Cerebellar nuclear complex (tissue), 1 donor: ENCODE measurements around the gene CFAP119.
A peak's percentile ranks its signal among the peaks of the same experiment; 100 is the strongest.

Experiments
- DNase-seq, 2 experiments: peaks; one replicate each; lab custom pipeline; 2025; lab: John Stamatoyannopoulos, UW

The CFAP119 gene

DNA sequence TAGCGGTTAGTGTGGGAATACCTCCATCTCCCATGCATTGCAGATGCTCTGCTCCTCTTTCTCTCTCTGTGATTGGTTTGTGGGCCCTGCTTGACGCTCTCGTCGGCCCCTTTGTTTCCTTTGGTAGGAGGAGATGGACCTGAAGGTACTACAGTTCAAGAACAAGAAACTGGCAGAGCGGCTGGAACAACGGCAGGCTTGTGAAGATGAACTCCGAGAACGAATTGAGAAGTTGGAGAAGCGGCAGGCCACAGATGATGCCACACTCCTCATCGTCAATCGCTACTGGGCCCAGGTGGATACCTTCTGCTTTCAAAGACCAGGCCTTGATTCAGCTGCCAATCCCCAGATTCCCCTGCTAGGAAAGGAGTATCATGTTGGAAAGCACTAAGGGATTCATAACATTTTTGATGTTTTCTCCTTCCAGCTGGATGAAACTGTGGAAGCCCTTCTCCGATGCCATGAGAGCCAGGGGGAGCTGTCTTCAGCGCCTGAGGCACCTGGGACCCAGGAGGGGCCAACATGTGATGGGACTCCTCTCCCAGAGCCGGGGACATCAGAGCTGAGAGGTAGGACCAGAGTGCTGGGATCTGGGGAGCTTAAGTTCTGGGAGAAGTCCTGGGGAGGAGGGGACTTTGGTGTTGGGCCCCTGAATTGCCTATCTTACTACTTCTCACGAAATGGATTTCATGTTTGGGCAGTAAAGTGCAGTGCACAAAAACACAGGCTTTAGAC, 1.3 kb upstream of the CFAP119 start:
- DNase-seq = no peak

DNA sequence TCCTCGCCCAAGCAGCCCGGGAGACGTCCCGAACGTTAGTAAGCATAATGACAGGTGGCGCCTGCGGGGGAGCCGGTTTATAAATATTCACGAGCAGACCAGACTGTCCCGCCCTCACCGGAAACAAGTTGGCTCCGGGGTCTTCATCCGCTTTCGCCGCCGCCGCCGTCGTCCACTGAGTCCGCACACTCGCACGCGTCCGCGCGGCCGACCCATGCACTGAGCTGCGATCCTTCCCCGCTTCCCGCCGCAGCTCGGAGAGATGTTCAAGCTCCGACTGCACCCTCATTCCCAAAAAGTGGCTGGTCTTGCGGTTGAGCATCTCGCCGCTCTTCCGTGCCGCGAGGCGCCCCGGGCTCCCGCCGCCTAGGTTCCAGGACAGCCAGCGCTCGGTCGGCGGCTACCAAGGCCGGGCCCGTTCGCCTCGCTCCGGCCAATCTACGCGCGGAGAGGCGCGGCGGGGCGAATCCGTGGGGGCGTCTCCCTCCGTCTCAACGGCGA, 385 bp downstream of the CFAP119 start:
- no peak for DNase-seq

DNA sequence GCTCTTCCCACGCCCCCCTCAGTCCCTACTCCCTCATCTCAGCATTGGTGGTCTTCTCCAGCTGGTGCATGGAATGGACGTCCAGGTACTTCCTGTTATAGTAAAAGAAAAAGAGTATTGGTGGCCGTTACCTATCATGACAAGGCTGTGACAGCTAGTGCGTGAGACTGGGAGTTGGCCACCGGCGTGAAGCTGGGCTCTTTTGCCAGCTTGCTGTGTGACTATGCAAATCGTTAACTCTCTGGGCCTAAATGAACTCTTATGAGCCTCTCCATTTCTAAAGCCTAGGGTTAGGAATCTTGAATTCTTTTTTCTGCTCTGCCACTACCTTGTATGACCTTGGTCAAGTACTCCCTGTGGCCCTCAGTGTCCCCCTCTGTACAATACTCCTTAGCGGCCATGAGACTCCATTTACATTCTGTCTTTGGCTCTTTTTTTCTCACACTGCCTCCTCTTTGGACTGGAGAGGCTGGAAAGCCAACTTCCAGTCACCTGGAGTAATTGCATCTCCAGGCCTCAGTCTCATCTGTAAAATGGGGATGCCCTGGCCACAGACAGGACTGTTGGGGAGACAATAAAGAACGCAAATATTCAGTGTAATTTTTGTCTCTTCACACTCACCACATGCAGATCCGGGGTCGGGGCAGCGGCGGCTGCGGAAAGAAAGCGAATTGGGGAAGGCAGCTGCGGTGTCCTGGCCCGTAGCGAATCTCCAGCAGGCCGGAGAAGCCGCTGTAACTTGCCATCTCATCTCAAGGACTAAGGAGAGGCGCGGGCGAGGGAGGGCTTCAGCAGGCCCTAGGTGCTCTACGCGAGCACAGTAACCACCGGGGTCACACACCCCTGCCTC, 1.1 kb downstream of the CFAP119 start:
- no peak for DNase-seq

DNA sequence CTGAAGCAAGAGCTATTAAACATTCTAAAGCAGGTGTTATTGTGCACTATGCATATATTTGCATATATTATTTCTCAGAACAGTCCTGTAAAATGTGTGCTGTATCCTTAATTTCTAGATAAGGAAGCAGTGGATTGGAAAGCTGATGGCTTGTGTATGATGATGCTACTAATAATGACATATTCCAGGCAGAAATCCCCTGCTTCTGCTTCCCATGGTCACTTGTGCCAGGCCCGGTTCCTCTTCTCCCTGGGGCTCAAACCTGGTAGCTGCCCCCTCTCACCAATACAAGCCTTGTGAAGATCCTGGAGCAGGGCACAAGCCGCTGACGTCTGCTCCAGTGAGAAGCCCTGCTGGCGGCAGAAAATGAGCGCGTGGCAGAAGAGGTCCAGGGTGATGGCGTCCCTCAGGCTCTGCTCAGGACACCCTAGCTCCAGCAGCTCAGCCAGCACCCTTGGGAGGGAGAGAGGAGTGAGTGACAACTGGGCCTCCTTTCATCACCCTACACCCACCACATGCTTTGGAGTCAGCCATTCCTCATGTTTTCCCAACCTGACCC, 1.8 kb downstream of the CFAP119 start:
- no peak for DNase-seq

DNA sequence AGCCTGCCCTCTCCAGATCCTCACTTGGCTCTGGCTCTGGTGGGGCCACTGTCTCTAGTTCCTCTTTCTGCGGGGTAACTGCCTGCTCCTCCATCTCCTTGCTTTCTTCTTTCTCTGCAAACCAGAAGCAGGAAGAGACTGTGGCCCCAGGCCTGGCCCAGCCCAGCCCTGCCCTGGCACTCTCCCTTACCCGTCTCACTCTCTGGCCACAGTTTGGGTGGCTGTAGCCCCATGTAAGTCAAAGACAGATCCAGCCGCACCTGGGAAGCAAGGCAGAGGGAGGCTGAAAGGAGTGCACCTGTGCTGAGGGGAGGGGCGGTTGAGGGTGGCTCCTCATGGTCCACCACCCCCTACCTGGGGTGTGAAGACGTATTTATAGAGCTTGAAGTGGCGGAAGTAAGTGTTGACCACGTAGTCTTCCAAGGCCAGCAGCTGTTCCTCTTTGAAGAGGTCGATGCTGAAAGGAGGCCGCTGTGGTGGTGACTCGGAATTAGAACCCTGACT, 2.8 kb downstream of the CFAP119 start:
- no peak for DNase-seq

DNA sequence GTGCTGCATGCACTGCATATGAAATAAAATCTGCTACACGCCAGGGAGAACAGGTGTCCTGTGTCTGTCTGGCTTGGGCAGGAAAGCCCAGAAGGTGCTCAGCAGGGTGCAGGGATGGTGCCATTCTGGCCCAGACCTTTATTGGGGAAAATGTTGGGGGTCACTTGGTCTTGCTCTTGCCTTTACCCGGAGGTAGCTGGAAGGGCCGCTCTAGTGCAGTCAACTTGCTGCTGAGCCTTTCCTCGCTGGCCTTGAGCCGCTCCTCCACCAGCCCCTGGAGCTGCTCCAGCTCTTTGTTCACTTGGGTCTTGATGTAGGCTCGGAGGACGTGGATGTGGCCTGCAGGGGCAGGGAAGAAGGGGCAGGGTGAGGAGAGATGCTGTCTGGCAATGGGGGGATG, 4.5 kb downstream of the CFAP119 start:
- peak in 1 of 2 experiments; percentile 17 for DNase-seq

DNA sequence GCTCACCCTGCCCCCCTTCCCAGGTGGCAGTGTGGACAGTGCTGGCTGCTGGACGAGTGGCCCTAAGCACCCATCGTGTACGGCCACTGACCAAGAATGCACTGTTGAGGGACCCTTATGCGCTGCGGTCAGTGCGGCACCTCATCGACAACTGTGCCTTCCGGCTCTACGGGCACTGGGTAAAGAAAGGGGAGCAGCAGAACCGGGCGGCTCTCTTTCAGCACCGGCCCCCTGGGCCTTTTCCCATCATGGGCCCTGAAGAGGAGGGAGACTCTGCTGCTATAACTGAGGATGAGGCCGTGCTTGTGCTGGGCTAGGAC, 5.1 kb downstream of the CFAP119 start:
- no peak for DNase-seq

DNA sequence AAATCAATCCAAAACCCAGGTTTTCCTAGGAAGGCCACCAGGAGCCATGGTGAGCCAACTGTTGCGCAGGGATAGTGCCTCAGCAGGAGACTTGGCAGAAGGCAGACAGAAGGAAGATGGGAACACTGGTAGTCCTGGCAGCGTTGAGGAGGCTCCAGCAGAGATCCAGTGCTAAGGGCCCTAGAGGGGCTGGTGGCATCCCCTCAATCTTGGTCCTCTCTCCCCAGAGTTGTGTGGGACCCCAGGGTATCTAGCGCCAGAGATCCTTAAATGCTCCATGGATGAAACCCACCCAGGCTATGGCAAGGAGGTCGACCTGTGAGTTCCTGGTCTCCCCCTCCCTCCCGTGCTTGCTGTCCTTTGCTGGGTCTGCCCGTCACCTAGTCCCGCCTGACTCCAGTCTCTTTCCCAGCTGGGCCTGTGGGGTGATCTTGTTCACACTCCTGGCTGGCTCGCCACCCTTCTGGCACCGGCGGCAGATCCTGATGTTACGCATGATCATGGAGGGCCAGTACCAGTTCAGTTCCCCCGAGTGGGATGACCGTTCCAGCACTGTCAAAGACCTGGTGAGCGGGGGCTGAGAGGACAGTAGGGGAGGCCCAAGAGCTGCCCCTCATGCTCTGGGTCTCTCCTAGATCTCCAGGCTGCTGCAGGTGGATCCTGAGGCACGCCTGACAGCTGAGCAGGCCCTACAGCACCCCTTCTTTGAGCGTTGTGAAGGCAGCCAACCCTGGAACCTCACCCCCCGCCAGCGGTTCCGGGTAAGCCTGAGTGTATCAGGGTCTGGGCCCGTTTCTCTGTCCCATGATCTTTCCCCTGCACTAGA, 5.7 kb downstream of the CFAP119 start:
- no peak for DNase-seq

DNA sequence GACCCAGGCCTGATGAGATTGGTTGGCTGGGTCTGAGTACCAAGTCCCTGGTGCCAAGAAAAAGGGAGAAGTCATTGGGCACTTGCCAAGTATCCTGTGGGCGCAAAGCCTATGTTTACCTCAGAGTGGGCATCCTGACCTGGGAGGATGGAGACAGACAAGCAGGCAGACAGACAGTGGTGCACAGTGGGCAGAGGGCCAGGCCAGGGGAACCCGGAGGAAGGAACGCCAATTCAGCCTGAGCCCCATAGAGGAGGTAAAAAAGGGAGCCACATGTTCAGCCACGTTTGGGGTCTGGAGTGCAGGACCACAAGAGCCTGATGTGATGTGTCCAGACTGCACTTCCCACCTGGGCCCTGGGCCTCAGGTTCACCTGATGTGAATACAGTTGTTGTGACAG, 8.3 kb downstream of the CFAP119 start:
- DNase-seq = no peak

DNA sequence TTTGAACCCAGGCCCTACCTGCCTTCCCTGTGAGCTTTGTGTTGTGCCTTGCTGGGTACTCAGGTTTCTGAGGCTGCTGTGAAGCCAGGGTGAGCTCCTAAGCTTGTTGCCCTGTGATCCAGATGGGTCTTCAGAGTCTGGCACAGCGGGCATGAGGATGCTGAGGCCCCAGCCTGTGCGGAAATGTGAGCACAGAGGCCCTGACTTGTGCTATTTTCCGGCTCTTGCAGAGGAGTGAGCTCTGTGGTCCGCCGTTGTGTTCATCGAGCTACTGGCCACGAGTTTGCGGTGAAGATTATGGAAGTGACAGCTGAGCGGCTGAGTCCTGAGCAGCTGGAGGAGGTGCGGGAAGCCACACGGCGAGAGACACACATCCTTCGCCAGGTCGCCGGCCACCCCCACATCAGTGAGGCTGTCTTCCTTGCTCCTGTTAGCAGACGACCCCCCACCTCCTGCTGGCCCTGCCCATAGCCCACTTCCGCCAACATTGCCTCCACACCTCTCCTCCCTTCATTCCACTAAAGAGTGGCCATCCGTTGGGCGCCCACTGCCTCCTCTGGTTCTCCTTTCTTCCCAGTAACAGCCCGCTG, 10.9 kb downstream of the CFAP119 start:
- no peak for DNase-seq

DNA sequence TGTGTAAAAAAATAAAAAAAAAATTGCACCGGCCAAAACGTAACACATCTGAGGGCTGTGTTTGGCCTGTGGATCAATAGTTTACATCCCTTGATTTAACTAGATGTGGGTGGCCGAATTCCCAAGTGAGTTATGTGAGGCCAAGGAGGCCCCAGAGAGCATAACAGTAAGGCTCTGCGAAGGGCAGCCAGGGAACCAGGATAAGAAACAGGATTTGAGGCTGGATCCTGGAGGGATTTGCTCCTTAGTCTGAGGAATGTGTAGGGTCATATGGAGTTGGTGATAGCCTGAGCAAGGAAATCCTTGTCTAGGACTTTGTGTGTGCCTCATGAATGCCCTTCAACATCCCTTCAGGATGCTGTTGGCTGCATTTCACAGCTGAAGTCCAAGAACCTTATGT, 11.7 kb downstream of the CFAP119 start:
- DNase-seq = no peak

DNA sequence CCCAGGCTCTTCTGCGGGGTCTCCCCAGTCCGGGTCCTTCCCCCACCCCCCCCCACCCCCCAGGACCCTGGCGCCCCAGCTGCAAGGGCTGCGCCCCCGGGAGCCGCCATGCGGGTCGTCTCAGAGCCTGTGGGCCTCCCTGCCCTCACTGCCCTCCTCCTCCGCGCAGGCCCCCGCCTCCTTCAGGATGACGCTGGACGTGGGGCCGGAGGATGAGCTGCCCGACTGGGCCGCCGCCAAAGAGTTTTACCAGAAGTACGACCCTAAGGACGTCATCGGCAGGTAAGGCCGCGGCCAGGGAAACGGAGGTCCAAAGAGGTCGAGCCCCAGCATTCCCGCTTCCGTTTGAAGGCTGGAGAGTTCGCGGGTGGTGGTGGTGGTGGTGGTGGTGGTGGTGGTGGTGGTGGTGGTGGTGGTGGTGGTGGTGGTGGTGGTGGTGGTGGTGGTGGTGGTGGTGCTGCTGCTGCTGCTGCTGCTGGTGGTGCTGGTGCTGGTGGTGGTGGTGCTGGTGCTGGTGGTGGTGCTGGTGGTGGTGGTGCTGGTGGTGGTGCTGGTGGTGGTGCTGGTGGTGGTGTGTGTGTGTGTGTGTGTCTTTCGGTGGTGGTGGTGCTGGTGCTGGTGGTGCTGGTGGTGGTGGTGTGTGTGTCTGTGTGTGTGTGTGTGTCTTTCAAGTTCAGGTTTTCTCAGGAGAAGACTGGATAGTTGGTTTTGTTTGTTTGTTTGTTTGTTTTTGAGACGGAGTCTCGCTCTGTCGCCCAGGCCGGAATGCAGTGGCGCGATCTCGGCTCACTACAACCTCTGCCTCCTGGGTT, 13.0 kb downstream of the CFAP119 start:
- DNase-seq = no peak

DNA sequence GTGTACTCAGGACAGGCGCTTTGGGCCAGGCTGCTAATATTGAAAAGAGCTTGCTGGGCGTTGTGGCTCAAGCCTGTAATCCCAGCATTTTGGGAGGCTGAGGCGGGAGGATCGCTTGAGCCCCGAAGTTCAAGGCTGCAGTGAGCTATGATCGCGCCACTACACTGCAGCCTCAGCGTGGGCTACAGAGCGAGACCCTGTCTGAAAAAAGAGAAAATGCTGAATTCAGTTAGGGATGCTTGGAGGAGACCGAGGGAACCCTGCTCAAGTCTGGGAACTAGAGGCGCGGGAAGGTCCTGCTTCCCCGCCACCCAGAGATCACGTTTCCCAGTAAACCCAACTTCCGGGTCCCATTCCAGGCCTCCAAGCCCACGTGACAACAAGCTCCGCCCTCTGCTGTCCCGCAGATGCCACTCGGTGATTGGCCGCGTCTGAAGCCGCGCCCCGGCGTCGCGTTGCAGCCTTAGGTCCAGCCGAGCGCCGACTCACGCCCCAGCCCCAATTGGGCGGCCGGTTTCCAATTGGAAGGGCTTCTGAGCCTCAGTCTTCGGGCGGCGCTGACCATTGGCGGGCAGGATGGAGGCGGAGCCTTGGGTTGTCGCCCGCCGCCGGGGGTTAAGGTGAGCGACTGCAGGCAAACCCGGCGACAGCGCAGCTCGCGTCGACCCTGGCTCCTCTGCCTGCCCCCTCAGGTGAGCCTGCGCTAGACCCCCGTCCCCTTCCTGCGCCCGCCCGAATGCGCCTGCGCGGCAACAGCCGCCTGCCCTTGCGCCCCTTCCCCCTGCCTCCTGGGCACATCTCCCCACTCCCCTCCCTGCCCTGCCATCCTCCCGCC, 13.8 kb downstream of the CFAP119 start, which contains the start of gene PHKG2:
TSS of gene PHKG2 (plus strand) at position 627 of the 835 bp plus-strand sequence. CDS start 396 bp downstream, outside the sequence.
- DNase-seq = peak; percentile 92 to 93

DNA sequence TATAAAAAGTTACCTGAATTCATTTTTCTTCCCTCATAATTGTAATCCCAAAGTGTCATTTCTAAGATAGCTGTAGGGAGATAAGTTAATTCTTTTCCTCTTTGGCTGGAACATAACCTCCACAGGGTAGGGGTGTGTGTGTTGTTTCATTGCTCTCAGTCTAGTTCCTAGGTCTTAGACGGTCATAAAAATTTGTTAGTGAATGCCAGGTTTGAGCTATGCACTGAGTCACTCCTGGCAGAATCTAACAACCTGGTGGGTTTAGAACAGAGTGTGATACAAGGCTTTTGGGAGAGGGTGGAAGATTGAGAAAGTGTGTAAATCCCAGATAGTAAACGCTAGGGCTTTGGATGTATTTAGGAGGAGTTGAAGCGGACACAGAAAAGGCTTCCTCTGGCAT, 14.5 kb downstream of the CFAP119 start:
- no peak for DNase-seq

DNA sequence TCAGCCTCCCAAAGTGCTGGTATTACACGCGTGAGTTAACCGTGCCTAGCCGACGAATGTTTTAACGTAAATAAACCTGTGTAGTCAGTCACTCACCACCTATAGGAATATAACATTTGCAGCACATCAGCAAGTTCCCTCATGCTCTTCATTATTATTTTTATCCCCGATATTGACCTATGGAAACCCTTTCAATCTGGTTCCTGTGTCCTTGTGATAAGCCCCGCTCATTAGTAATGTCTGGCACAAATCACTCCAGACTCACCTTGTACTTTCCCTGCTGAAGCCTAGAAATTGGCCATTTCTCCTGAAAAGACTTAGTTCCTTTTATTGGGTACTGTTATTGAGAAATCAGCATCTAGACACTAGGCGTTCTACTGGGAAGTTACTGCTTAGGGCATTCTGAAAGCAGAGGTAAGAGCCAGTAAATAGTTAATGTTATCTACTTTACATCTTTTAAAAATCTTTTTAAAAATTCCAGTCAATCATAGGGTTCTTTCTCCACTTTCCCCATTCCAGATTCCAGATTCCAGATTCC, 15.2 kb downstream of the CFAP119 start:
- no peak for DNase-seq

DNA sequence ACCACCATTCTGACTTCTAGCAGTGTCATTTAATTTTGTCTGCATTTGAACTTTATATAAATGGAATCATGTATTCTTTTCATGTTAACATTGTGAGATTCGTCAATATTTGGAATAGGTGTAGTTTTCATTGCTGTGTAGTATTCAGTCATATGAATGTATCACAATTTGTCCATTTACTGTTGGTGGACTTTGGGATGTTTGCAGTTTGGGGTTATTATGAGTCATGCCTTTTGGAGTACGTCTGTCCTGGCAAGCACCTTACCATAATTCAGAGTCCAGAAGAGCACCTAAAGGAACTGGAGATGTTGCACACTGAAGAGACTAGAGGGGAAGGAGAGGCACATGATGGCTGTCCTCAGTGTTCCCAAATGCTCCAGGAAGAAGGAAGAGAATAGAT, 16.8 kb downstream of the CFAP119 start:
- DNase-seq = no peak

DNA sequence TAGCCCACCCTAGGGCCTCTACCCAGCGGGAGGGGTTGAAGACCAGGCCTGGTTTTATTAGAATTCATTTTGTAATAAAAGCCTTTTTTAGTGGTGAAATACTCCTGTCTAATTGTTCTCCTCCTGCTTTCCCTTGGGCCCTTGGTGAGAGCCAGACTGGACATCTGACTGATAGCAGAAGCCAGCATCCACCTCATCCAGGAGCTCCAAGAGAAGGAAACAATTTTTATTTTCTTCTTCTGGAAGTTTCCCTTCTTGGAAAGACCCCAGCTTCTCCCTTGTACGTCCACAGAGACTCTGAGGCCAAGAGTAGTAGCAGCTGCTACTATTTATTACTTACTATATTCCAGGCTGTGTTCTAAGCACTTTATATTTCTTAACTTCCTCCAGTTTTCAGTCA, 17.7 kb downstream of the CFAP119 start:
- no peak for DNase-seq

DNA sequence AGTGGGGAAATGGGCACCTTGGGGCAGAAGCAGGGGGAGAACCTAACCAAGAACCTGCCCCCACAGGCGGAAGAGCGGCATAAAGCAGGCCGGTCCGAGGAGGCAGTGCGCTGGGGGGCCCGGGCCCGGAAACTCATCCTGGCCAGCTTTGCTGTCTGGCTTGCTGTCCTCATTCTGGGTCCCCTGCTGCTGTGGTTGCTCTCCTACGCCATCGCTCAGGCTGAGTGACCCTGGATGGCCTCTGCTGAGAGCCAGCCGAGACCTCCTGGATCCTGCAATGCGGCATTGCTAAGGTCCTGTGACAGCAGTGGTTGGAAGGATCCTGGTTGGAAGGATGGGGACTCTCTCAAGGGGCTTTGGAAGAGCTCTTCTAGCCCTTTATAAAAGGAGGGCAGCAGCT, 18.1 kb downstream of the CFAP119 start:
- DNase-seq = no peak

DNA sequence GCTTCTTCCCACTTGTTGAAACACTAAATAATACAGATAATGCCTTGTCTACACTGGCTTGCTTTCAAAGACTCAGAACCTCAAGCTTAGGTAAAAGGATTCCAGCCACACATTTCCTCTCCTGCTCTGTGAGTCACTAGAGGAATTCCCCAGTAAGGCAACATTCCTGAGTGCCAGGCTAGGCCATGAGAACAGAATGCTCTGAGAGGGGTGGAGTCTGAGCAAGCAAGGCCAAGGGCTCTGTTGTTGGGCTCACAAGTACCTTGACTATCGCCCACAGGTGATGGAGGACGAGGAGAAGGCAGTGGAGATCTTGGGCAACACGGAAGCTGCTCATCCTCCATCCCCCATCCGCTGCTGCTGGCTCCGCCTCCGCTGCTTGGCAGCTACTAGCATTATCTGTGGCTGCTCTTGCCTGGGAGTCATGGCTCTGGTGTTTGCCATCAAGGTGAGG, 20.4 kb downstream of the CFAP119 start:
- no peak for DNase-seq
